Measurements from ENCODE around the gene SKOR2. TPM values are rescaled to one million over a fixed set of nuclear protein-coding genes. Genes with fewer than 3 reads are reported as not detected.

Gene SKOR2
- total RNA-seq, 1 experiment from 2014 or later, result not detected

- Histone ChIP-seq H4K20me1 (ENCODE audit: insufficient read depth) (no peaks in the 10 kb centered on the region), H2AFZ (ENCODE audit: low read depth, low read length, poor library complexity, severe bottlenecking) (no peak overlapping the region), H3K36me3 (ENCODE audit: control insufficient read depth in 1 of 2, insufficient read depth in 2 of 2, low read length in 2 of 2) (no peaks in the 10 kb centered on the region), H3K9ac (ENCODE audit: low read length) (no peak overlapping the region), H3K9me3 (ENCODE audit: control insufficient read depth in 1 of 2, insufficient read depth in 1 of 2, low read depth in 1 of 2, low read length in 2 of 2) (no peaks in the 10 kb centered on the region), H3K4me1 (ENCODE audit: control insufficient read depth in 1 of 2, insufficient read depth in 2 of 2, low read length in 2 of 2) (no peaks in the 10 kb centered on the region), H3K27ac (ENCODE audit: low read depth, low read length) (no peak overlapping the region), H3K4me2 (ENCODE audit: low read length) (no peak overlapping the region), H3K4me3 (replicated peaks in 1 of 2; ENCODE audit: low read depth in 1 of 2, low read length in 2 of 2) (no peak overlapping the region), H3K79me2 (ENCODE audit: insufficient read depth, low read length) (no peaks in the 10 kb centered on the region), H3K9me2 (ENCODE audit: insufficient read depth) (no peaks in the 10 kb centered on the region), H3K27me3 (ENCODE audit: insufficient read depth, low read length) (peaks cover 65% of the 10 kb centered on the region)
- DNase-seq (ENCODE audit: low read depth, low spot score) (no peak), ATAC-seq (no peak)
- ChIA-PET POLR2A (no interaction called here), CTCF (no interaction called here), RAD21 (ENCODE audit: low non-redundant PET in 1 of 2, low total read pairs in 2 of 2, uncharacterized antibody in 2 of 2, unreplicated experiment in 2 of 2) (no interaction called here)
- intact Hi-C loops (cut with micrococcal nuclease), result no loop called here
- BruUV-seq (replicated peaks), result no TSS peak
- no peak for TF ChIP-seq POLR2A (IDR thresholded peaks at IDR 0.05; ENCODE audit: borderline replicate concordance, extremely low read depth, insufficient read depth, insufficient read length)
- TF ChIP-seq ZFX (IDR thresholded peaks at IDR 0.05), result no peak
- TF ChIP-seq EZH2phosphoT487 (IDR thresholded peaks at IDR 0.05; ENCODE audit: borderline replicate concordance), result no peak
- TF ChIP-seq RAD21 (IDR thresholded peaks at IDR 0.05; ENCODE audit: low read depth), result no peak
- TF ChIP-seq CBX3 (IDR thresholded peaks at IDR 0.05; ENCODE audit: low read depth), result no peak
- no peak for TF ChIP-seq SP1 (IDR thresholded peaks at IDR 0.05; ENCODE audit: low read depth)
- no peak for TF ChIP-seq ELF1 (IDR thresholded peaks at IDR 0.05; ENCODE audit: borderline replicate concordance, low read depth)
- TF ChIP-seq, protein P1, sequence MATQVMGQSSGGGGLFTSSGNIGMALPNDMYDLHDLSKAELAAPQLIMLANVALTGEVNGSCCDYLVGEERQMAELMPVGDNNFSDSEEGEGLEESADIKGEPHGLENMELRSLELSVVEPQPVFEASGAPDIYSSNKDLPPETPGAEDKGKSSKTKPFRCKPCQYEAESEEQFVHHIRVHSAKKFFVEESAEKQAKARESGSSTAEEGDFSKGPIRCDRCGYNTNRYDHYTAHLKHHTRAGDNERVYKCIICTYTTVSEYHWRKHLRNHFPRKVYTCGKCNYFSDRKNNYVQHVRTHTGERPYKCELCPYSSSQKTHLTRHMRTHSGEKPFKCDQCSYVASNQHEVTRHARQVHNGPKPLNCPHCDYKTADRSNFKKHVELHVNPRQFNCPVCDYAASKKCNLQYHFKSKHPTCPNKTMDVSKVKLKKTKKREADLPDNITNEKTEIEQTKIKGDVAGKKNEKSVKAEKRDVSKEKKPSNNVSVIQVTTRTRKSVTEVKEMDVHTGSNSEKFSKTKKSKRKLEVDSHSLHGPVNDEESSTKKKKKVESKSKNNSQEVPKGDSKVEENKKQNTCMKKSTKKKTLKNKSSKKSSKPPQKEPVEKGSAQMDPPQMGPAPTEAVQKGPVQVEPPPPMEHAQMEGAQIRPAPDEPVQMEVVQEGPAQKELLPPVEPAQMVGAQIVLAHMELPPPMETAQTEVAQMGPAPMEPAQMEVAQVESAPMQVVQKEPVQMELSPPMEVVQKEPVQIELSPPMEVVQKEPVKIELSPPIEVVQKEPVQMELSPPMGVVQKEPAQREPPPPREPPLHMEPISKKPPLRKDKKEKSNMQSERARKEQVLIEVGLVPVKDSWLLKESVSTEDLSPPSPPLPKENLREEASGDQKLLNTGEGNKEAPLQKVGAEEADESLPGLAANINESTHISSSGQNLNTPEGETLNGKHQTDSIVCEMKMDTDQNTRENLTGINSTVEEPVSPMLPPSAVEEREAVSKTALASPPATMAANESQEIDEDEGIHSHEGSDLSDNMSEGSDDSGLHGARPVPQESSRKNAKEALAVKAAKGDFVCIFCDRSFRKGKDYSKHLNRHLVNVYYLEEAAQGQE (IDR thresholded peaks at IDR 0.05; ENCODE audit: low read depth), result no peak
- TF ChIP-seq ATF3 (IDR thresholded peaks at IDR 0.05), result no peak
- no peak for TF ChIP-seq POLR2AphosphoS5 (IDR thresholded peaks at IDR 0.05; ENCODE audit: low read depth, low read length)
- TF ChIP-seq YY1 (IDR thresholded peaks at IDR 0.05; ENCODE audit: extremely low read depth, insufficient replicate concordance, low read depth, low read length), result no peak
- no peak for TF ChIP-seq SRF (IDR thresholded peaks at IDR 0.05; ENCODE audit: low read depth)
- TF ChIP-seq TCF7L2 (IDR thresholded peaks at IDR 0.05; ENCODE audit: borderline replicate concordance, extremely low read depth, insufficient read depth, insufficient read length), result no peak
- no peak for TF ChIP-seq EGR1 (IDR thresholded peaks at IDR 0.05; ENCODE audit: low read depth)
- no peak for TF ChIP-seq EZH2 (IDR thresholded peaks at IDR 0.05)
- TF ChIP-seq SIN3A (IDR thresholded peaks at IDR 0.05; ENCODE audit: low read depth), result no peak
- no peak for TF ChIP-seq CEBPB (IDR thresholded peaks at IDR 0.05; ENCODE audit: low read depth)
- no peak for TF ChIP-seq FOSL1 (IDR thresholded peaks at IDR 0.05; ENCODE audit: low read depth)
Observed at GRCh38 chr18:47274961-47275360, 23.5 kb upstream of the SKOR2 start.

All from HCT116 (cell line).